Cerebellar cortex (tissue), 1 donor: Measurements from ENCODE around the gene NHLRC4.

Experiments
- DNase-seq: peaks from one replicate; pipeline ENCODE4 v3.0.0-alpha.2; 2015; ENCODE audit warnings: low spot score

The NHLRC4 gene

DNA sequence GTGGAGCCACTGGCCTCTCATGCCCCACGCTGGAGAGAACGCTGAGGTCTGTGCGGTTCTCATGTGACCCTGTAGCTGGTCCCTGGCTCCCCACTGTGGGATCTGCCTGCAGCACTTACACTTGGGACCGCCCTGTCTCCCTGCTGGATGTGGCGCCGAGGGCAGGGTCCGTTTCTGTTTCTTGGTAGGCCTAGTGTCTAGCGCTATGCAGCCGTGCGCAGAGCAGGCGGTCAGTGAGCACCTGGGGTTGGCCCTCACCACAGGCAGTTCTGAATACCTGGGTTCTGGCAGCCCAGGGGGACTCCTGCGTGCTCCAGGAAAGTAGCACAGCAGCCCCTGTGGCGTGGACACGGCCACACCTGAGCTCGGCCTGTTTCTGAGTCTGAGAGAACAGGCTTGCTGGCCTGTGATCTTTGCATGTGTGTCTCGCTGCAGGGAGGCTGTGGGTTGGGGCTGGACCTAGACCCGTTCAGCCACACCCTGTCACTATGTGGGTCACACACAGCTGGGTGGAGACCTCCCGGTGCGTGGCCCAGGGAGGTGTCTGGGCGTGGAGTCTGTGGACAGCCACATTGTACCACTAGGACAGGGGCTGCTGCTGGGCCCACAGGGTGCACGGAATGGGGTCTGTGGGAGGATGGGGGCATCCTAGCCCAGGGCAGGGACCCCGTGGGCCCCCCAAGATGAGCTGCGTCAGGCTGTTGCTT lies 36.5 kb upstream of the NHLRC4 start:
- DNase-seq = no peak

DNA sequence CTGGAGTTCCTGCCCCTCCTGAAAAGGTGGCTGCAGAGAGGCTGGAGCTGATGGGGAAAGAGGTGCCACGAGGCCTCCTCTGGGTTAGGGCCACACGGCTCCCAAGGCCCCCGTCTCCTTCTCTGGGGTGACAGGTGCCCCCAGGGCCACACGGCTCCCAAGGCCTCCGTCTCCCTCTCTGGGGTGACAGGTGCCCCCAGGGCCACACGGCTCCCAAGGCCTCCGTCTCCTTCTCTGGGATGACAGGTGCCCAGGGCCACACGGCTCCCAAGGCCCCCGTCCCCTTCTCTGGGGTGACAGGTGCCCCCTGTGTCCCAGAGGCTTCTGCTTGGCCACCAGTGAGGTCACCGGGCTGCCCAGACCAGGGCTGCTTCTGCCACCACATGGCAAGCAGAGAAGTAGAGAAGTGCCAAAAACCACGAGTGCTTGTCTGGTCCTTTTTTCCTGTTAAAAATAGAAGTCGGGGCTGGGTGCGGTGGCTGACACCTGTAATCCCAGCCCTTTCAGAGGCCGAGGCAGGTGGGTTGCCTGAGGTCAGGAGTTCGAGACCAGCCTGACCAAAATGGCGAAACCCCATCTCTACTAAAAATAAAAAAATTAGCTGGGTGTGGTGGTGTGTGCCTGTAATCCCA lies 35.2 kb upstream of the NHLRC4 start:
- peak; percentile 43 for DNase-seq

GRCh38 chr16:533391-534123 lies 33.2 kb upstream of the NHLRC4 start:
- peak; percentile 59 for DNase-seq

- DNase-seq = no peak
These were observed 32.7 kb upstream of the NHLRC4 start for GRCh38 chr16:534135-534534.

DNA sequence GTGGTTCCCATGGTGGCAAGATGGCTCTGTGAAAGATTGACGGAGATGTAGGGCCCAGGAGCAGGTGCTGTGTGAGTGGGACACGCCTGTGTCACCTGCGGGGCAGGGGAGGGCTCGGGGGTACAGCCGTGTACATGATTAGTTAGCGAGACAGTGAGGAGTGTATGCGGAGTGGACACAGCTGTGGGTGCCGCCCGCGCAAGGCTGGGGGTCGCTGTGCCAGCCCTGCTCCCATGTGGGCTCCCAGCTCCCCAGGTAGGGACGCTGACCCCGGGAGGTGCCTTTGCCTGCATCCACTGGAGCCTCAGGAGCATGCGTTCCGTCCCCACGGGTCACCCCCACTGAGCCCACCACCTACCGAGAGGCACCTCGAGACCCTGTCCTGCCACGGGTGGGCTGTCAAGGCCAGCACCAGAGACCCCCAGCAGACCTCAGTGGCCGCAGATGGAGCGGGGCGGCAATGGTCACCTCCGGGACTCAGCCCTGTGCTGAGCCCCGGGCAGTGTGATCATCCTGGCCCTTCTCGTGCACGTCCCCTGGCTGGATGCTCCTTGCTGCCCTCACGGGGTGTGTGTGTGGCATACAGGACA lies 31.9 kb upstream of the NHLRC4 start:
- peak; percentile 50 for DNase-seq

DNA sequence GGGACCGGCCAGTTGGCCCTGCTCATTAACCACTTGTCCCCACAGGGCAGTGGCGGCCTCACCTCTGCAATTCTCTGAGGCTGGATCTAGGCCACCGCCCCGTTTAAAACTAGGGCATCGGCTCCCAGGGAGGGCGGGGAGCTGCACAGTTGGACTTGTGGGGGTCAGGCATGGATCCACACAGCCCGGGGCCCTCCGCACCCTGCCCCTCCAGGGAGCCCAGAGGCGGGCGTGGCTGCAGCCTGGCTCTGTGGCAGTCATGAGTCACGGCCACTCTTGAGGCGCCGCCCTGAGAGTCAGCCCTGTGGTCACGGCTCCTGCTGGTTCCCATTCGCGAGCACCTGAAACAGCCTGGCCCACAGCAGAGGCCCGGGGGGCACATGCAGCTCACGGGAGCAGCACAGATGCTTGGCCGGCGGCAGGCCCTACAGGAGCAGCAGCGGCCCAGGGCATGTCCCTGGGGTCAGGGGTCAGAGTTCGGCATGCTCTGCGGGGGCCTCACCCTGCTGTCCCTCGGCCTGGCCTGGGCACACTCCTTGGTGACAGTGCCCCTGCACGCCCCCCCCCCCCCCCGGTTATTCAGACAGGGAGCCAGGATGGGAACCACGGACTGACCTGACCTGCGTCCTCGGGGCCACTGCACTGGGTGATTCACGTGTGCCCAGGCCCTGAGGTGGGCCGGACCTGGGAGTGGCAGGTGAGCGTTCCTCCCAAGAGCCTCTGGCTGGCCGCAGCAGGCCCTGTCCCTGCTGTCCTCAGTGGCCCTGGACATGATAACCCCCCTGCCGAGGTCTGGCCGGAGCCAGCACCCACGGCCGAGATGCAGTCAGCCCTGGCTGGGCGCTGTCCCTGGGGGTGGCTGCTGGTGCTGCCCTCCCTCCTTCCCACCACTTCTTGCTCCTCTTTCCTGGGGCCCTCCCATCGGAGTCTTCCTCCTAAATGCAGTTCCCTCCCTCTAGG lies 31.1 kb upstream of the NHLRC4 start:
- no peak for DNase-seq

DNA sequence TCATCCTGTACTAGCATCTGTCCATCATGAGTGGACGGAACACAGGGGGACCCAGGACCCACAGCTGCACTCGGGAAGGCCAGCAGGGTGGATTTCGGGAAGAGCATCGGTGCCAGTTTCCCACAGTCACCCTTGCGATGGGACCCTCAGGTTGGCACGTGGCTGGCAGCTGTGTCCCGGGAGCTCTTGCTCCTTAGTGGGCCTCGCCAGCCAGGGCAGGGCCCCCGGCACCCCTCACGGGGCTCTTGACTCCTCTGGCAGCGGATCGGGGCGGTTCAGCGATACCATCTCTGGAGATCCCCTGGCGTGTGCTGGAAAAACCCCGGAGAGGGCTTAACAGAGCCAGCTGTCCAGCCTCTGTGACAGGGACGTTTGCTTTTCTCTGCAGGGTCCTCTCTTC lies 30.1 kb upstream of the NHLRC4 start:
- no peak for DNase-seq

DNA sequence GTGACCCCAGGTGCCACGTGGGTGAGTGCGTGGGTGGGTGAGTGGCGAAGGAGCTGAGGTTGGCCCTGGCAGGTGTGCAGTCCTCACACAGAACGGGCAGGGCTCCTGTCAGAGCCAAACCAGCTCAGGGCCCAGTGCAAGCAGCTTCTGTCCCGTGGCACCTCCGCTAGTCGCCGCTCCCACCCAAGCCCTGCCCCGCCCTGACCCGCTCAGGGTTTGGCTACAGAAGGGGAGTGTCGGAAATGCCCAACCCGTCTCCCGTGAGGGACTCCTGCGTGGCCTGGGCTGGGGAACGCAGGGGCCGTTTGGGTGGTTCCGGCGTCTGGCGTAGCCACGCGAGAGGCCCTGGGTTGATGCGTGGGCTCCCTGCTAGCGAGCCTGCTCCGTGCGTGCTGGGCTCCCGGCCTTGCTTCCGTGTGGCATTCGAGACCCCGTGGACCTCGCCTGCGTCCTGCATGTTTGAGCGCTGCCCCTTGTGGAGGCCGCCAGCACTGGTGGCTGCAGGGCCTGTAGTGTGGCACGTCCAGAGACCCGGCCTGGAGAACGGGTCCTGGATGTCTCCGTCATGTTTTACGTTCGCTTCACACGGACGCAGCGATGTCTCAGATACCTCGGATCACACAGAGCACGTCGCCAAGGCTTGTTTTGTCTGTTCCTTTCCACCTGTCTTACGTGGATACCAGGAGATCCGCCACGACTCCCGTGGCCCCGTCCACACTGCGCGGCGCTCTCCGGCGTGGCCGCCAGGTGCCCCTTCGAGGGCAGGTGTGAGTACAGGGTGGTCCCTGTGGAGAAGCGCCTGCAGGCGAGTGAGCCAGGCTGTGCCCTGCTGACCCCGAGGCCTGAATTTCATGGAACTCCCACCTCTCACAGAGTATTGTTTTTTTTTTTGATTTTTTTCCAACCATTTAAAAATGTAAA lies 29.1 kb upstream of the NHLRC4 start:
- no peak for DNase-seq

DNA sequence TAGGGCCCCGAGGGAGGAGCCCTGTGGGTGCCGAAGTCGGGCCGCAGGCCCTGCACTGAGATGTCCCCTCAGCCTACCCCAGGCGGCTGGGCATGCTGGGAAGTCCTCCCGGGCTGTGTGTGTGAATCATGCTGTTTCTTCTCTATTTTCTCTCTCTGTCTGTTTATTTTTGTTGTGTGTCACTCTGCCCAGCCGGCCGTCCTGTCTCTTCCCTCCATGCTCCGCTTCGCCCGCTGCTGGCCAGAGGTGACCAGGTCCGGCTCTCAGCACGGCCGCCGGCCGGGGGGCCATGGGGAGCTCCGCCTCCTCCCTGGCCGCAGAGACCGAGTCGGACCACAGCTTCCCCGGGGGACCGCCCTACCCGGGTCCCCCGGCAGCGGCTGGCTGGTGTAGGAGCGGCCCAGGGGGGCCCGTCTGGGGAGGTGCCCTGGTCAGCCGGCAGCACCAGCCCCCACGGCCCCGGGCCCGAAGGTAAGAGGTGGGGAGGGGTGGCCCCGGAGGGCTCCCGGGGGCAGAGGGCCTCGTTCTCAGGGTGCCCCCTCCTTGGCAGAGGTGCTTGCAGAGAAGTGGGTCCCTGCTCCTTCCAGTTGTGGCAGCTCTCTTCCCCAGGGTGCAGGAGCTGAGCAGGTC lies 26.8 kb upstream of the NHLRC4 start:
- no peak for DNase-seq

GRCh38 chr16:540645-541340 lies 26.0 kb upstream of the NHLRC4 start:
- peak; percentile 41 for DNase-seq

DNA sequence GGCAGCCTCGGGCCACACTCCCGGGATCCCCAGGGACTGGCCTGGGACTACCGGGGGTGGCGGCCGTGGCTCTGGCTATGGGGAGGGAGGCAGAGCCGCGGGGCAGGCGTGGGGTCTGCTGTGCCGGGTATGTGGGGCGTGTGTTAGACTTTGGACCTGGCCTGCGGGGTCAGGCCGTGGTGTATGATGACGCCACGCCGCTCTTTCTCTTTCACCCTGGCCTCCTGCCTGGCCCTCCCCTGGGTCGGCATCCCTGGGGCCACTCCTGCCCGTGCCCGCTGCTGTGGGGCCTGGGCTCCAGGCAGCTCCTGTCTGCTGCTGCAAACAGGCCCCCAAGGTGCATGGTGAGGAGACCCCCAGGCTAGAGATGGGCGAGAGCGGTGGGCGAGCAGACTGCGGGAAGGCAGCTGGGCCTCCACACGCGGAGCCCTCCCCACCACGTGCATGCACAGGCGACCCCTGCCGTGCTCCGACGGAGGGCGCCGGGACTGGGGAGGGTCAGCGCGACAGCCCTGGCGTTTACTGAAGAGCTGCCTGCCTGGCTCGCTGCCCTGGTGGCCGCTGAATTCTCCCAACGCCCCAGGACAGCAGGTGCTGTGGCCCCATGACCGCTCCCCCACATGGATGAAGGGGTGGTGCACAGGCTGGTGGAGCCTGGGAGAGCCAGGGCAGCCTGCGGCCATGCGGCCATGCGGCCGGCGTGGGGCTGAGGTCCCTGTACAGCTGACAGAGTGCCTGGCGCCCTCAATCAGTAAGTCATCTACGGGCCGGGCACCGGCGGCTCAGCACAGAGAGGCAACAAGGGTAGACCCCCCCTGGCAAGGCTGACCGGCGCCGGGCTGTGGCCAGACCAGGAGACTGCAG lies 23.3 kb upstream of the NHLRC4 start:
- no peak for DNase-seq

DNA sequence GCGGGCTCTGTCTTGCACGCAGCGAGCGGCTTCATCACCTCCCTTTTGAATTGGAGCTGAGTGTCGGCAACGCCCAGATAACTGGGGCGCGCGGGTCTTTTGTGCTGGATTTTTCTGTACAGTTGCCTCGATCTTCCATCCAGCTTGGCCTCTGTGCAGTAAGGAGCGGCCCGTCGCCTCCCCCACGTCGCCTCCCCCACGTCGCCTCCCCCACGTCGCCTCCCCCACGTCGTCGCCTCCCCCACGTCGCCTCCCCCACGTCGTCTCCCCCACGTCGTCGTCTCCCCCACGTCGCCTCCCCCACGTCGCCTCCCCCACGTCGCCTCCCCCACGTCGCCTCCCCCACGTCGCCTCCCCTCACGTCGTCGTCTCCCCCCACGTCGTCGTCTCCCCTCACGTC lies 22.3 kb upstream of the NHLRC4 start:
- DNase-seq = no peak

- peak; percentile 90 for DNase-seq
These were observed 19.7 kb upstream of the NHLRC4 start for GRCh38 chr16:546909-547770.

DNA sequence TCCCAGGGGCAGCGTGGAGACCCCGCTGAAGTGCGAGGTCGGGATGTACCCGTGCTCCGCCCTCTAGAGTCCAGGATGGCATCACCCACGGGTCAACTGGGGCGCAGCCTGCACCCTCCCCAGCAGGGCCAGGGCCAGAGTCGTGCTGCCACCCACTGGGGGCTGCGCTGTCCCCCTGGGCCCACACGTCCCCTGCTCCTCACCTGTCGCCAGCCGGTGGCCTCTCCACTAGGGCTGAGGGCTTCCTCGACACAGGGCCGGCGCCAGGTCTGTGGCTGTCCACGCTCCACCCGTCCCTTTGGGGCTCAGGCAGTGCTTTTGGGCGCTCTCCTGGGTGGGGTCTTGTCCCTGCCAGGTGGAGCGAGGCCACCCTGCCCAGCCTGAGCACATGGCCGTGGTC lies 18.2 kb upstream of the NHLRC4 start:
- DNase-seq = no peak

DNA sequence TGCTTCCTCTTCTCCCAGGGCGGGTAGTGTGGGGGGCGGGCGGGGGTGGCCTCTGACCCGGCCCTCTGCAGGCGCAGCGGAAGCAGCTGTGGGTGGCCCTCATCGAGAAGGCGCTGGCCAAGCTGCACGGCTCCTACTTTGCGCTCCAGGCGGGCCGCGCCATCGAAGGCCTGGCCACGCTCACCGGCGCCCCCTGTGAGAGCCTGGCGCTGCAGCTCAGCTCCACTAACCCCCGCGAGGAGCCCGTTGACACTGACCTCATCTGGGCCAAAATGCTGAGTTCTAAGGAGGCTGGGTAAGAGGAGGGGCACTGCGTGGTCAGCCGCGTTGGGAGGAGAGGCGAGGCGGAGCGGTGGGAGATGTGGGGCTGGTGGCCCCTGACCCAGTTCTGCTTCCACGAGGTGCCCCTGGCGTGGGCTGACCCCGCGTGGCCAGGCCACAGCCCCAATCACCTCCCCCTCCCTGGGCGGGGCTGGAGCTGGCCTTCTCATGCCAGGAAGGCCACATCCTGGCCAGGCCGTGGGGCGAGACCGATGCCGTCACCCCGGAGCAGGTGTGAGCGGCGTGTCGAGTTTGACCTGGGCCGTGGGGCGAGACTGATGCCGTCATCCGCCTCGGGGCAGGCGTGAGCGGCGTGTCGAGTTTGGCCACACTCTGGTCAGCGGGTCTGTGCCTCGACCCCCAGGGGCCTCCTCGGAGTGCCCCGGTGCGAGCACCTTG lies 17.1 kb upstream of the NHLRC4 start:
- DNase-seq = no peak

DNA sequence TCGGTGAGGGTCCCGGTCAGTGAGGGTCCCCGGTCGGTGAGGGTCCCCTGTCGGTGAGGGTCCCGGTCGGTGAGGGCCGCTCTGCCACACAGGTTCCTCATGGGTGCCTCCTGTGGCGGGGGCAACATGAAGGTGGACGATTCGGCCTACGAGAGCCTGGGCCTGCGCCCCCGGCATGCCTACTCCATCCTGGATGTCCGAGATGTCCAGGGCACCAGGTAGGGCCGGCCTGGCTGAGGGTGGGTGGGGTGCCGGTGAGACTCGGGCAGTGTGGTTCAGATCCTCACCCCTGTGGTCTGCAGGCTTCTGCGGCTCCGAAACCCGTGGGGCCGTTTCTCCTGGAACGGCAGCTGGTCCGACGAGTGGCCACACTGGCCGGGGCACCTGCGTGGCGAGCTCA lies 15.6 kb upstream of the NHLRC4 start:
- no peak for DNase-seq

DNA sequence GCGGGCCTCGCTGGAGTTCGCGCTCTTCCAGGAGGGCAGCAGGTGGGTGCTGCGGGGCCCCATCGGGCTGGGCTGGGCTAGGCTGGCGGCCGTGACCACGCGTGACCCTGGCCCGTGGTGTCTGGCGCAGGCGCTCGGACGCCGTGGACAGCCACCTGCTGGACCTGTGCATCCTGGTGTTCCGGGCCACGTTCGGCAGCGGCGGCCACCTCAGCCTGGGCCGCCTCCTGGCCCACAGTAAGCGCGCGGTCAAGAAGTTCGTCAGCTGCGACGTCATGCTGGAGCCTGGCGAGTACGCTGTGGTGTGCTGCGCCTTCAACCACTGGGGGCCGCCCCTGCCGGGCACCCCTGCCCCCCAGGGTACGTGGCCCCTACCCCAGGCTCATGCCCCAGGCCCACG lies 14.6 kb upstream of the NHLRC4 start:
- DNase-seq = no peak
